Right ventricle myocardium superior (tissue), 1 donor: ENCODE data around the gene EBF3. TPM values are rescaled to one million over a fixed set of nuclear protein-coding genes. Genes with fewer than 3 reads are reported as not detected.

Experiments used
- ATAC-seq: fragments of 200-7000 bp; cut with Tn5 transposase; one replicate; pipeline ENCODE4 v1.9.1; 2020; ENCODE audit warnings: mild to moderate bottlenecking; ENCODE audit not compliant: poor library complexity
- DNase-seq: peaks from one replicate; pipeline ENCODE4 v3.0.0-alpha.2; 2020
- intact Hi-C: fragments of 100-400 bp; cut with DNase I; formaldehyde crosslinking; loops from one replicate; pipeline ENCODE4 v1.11.2; 2022
- total RNA-seq: library from RNA; stranded (reverse); fragmentation: NEBNext Ultra II Directional; extraction: Animal tissue kit (Norgen Biotek cat#: 25700); gene quantifications from one replicate; pipeline ENCODE4 v1.2.1, GENCODE V29; 2021
- donor health status: DM: no; HTN: yes; CAD: no; lungs with severe emphysema.

The EBF3 gene
- total RNA-seq, 1 donor from 2014 or later: 6.2 TPM

DNA sequence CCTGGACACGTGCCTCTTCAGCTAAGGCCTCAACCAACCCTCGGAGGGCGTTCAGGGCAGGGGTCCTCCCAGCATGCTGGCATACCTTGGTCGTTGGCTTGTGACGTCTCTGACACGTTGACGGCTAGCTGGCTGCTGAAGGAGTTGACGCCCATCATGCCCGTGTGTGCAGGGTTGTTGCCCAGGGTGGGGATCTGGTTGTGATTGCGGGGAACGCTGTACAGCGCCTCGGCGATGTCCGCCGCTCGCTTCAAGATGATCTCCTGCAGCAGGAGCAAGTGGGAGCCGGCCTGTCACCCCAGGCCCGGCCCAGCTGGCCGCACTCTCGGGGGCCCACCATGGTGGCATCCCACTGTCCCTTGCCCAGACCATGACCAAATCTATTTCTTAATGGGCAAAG, 122.0 kb downstream of the EBF3 start:
- DNase-seq: no peak
- no peak for ATAC-seq
- intact Hi-C loops: no loop called here

DNA sequence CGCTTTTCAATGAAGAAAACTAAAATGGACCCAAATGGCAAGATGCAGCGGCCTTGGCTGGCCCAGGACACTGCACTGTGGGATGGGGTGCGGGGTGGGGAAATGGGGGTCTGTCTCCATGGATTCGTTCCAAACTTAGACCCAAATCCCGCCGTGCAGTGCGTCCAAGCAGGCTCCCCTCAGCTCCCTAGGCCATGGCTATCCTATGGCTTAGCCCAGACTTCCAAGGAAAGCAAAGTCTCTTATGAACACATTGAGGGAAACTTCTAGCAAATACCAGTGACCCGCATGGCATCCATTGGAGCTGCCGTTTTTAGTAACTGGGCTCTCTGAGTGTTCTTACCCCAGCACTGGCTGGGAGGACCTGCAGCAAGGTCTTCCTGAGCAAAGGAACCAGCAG, 122.5 kb downstream of the EBF3 start:
- ATAC-seq: no peak
- intact Hi-C loops: no loop called here
- DNase-seq: no peak

DNA sequence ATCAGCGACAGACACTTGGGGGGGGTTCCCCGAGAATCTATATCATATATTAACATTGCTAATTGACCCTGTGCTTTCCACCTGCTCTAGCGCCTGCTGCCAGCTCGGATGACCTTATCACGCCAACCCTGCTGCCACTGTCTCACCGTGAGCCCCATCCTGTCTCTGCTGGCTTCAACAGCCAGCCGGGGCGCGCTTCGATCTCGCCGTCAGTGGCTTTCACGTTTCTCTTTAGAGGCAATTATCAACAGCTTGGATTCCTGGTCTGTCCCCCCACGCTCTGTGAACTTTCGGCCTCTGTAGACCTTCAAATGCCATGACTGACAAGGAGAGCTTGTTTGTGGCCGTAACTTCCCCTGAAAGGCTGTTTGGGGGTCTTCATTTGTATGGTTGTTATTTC, 123.0 kb downstream of the EBF3 start:
- ATAC-seq: no peak
- intact Hi-C loops: no loop called here
- no peak for DNase-seq

DNA sequence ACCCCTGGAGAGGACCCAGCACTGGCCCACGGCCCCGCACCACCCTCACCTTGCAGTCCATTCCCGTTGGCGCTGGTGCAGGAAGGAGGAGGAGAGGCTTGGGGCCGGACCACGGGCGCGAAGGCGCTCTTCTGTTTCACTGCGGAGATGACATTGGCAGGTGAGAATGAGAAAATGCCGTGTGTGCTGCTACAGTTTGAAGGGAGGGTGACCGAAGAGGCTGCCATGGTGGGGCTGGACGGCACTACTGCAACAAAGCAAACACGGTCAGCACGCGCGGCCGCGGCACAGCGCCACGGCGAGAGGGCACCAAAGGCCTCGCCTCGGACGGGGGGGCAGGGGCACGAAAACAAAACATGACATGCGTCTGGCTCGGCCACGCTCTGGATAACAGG, 123.9 kb downstream of the EBF3 start:
- ATAC-seq: no peak
- no peak for DNase-seq
- intact Hi-C loops: no loop called here

DNA sequence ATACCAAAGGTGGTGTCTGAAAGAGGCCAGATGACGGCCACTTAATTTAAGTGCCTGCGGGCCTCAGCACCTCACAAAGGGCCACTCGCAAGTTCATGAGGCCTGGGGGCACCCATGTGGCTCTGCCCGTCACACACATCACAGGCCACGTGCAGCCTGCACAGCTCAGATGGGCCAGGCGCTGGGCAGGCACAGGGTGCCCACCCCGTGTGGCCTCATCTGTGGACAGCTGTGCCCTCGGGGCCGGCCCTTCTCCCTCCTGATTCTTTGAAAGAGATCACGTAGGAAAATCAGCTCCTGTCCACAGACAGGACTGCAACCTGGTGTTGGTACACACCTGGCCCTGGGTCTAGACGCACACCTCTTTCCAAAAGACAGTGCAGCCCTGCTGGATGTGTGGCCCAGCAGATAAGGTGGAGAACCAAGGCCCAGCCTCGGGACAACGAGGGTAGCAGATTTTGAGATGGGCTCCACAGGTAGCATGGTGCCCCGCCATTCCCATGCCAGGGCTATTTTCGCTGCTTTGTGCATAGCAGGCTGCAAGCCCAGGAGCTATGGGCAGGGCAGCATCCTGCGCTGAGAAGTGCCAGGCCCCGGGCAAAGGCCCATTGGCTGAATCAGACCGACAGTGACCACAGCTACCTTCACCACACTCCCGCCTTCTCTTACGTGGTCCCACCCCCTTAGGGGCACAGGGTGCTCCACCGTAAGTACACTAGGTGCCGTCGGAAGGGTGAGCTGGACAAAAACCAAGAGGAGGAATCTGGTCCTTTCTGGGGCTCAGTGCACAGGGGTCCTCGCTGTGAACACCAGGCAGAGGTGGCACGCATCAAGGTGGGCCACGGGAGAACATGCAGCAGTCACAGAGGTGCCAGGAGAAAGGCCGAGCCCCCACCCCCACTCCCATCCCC, 124.5 kb downstream of the EBF3 start:
- ATAC-seq: no peak
- intact Hi-C loops: no loop called here
- no peak for DNase-seq

DNA sequence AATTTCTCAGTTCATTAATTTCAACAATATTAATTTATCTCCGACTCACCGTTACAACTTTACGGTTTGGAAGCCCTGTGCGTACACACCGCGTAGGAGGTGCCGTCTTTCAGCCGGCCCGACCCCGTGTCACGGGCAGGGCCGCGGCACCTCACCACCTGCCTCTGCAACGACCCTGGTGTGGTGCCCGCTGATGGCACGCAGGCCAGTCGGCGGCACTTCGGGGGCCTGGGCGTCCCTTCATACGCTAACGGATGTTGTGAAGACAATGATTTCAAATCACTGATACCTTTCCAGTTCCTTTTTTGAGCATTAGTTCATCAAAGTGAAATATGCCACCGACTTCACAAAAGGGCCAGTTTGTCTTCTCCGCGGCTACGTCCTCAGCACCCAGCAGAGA, 125.3 kb downstream of the EBF3 start:
- intact Hi-C loops: no loop called here
- DNase-seq (no peak), ATAC-seq (no peak)

DNA sequence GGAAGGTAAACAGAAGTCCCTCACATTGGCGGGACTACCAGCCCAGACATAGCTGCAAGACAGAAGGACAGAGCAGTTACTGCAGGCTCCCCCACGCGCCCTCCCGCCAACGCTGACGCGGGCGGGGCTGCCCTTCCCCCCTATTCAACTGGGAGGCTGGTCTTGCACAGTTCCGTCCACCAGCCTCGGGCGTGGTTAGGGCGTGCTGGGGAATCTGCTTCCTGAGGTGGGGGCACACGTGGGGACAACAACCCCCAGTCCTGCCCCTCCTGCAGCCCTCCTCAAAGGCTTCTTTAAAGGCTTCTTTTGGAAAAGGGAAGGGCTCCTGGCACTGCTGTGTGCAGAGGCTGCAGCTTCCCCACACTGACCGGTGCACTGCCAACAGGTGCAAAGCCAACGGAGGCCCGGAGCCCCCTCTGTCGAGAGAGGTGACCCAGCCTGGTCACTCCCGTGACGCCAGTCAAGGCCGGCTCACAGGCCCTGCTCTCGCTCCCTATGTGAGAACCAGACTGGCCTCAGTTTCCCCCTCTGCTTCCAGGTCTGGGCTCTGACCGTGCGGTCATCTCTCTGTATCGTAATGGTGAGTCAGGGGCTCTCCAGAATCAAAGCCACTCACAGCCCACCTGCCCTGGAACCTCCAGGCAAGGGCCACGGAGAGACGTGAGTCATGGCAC, 126.0 kb downstream of the EBF3 start:
- intact Hi-C loops: no loop called here

DNA sequence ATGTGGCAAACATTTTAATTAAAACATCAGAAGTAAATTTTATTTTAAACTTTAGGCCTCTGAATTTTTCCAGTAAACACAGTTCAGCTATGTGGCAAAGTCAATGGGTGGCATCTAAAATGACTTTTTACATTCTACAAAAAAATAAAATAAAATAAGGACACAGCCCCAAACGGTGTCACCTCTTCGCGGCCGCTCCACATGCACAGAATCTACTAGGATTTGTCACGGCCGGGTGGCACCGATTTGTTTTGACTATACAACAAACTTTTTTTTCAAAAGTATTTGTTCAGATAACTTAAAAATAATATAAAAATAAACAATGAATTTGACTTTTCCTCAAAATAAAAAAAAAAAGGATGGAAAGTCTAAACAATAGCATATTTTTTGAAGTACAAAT, 127.8 kb downstream of the EBF3 start:
- intact Hi-C loops: no loop called here
- ATAC-seq (no peak), DNase-seq (no peak)

More for the DNA sequence above, 126.0 kb downstream of the EBF3 start:
- DNase-seq (no peak), ATAC-seq (no peak)

DNA sequence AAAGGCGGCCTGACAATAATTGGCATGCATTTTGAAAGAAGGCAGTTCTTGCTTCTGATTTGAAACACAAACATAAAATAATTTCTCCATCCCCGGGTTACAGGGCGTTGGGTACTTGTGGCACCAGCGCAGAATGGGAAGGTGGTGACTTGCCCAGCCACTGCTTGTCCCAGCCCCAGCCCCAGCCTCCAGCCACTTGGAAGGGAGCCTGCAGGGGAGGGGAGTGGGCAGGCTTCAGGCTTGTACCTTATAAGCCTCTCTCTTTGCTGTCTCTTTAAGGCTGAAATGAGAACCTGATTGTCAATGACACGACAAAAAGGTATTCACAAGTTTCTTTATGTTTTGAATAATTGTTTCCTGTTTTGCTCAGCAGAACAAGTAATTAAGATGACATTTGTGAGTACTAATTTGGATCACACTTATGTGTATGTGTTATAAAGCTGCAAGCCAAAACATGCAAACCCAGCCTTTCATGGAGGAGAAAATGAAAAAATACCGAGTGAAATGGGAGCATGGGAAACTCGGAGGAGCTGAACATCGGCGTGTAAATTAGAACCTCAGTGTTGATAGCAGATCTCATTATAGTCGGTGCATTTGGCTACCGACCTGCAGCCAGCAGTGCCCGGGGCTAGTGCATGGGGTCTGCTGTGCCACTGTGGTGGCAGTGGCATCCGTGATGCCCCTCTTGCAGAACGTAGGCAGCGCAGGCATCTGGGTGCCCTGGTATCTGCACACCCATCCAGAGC, 129.9 kb downstream of the EBF3 start:
- ATAC-seq (no peak), DNase-seq (no peak)
- intact Hi-C loops: no loop called here

DNA sequence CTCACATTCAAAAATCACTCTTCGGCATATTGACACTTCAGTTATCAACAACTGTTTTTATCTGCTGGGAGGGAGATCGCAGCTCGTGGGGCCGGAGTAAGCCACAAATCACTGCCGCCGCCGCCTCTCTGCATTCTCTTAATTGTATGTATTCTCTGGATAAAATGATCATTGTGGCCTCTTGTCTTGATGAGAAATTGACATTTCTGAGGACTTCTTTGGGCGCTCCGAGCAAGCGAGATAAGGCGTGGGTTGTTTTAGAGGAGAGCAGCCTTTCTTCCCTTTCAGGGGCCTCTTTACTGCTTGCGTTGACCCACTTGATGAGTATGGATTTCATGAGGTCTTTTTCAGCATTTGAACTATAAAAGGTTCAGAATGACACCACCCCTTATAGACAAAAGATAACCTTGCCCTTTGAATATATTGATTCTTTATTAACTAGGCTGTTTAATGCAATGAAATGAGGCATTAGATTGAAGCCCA, 130.6 kb downstream of the EBF3 start:
- ATAC-seq: no peak
- no peak for DNase-seq
- intact Hi-C loops: no loop called here

DNA sequence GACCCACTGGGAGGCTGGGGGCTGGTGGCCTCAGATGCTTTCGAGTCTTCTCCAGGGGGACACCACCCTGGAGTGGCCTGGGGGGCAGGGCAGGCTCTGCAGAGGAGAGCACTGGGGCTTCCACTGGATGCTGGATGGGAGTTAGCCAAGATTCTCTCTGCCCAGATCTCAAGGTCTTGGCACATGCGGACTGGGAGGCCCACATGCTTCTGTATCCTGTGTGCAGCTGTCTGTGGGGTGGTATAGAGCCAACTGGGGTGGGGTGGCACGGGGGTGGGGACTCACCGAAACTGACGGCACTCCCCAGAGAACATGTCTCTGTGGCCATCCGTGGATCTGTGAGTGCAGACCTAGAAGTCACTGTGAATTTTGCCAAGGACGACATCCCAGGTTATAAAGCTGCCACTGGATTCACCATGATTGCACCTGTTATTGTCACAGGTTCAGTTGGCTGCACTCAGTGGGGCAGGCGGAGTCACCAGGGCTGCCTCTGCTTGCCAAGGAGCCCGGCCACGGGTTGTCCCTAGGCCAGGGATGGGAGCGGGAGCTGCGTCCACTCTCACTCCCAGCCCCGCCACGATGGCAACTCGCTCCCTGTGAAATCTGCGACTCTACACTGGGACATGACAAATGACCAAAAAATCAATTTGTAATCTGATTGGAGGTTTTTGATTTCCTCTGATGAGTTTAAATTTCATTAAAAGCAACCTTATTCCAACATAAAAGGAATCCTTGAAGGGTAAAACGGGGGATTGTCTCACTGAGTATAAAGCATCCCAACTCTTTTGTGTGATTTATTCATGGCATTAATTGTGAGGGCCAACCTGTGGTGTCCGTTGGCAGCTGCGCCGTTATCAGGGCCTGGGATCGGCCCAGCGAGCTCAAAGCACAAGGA, 131.3 kb downstream of the EBF3 start:
- DNase-seq (no peak), ATAC-seq (no peak)
- intact Hi-C loops: no loop called here

DNA sequence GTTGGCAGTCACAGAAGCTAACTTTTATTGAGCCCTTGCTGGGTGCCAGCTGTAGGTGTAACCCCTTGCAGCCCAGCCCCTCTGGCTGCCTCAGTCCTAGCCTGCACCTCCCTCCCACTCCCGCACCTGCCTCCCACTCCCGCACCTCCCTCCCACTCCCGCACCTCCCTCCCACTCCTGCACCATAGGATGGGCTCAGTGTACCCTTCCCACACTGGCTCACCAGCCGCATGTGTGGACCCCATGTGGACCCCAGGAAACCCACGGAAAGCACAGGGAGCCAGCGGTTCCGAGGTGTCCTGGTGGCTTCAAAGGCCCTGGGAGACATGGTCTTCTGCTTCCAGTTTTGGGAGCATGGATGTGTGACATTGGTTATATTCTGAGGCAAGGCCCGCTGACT, 132.9 kb downstream of the EBF3 start:
- intact Hi-C loops: no loop called here
- ATAC-seq: no peak
- DNase-seq: no peak

DNA sequence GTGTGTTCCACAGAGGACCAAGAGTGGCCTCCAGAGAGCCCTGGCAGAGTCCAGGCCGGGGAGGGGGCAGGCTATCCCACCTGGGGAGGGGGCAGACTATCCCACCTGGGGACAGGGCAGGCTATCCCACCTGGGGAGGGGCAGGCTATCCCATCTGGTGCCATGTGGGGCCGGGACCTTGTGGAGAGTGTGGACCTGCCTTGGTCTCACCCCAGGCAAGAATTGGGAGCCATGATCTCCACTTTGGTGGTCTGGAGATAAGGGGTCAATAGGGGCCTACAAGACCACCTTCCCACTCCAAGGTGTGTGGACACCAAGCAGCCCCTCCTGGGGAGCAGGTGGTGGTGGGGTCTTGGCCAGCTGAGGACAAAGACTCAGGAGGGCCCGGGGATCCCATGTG, 138.2 kb downstream of the EBF3 start:
- intact Hi-C loops: no loop called here
- DNase-seq: no peak
- no peak for ATAC-seq

DNA sequence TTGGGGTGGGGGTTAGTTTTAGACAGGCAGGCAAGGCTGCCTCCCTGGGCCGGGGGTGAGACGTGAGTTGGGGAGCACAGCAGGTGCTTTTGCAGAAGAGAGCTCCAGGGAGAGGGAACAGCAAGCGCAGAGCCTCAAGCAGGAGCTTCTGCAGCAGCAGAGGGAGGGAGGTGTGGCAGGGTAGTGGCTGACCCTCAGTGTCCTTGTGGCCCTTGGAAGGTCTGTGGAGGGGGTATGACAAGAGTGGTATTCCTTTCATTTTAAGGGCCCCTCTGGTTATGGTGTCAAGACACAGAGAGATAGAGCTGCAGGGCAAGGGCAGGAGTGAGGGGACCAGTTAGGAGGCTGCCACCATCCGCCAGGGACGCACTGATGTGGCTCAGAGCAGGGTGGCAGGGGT, 138.9 kb downstream of the EBF3 start:
- ATAC-seq (no peak), DNase-seq (no peak)
- intact Hi-C loops: no loop called here

DNA sequence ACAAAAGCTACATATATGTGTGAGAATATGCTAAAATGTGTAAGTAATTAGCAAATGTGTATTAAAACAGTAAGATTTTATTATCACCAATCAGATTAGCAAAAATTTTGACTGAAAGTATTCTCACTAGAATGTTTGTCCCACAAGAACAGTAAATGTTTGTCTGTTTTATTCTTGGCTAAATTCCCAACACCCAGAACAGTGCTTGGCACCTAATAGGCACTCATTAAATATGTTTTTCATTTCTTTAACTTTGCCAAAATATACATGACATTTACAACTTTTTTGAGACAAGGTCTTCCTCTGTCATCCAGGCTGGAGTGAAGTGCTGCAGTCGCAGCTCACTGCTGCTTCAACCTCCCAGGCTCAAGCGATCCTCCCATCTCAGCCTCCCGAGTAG, 143.6 kb downstream of the EBF3 start:
- ATAC-seq (no peak), DNase-seq (no peak)
- intact Hi-C loops: no loop called here

DNA sequence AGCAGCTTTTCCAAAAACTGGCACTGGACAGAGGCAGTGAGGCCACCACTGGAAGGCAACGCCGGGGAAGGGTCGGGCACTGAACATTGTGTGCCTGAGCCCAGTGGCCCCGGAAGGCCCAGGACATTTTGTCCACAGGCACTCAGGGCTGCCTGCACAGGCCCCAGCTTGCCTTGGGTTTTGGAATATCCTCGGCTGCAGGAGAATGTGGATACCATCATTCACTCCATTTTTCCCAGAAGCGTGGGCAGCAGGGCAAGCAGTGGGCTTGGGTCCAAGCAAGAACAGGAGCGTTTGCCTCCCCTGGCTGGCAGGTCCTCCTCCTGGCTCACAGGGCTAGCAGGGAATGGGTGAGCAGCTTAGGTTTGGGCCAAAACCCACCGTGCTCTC, 147.4 kb downstream of the EBF3 start:
- intact Hi-C loops: no loop called here
- ATAC-seq: no peak
- no peak for DNase-seq

DNA sequence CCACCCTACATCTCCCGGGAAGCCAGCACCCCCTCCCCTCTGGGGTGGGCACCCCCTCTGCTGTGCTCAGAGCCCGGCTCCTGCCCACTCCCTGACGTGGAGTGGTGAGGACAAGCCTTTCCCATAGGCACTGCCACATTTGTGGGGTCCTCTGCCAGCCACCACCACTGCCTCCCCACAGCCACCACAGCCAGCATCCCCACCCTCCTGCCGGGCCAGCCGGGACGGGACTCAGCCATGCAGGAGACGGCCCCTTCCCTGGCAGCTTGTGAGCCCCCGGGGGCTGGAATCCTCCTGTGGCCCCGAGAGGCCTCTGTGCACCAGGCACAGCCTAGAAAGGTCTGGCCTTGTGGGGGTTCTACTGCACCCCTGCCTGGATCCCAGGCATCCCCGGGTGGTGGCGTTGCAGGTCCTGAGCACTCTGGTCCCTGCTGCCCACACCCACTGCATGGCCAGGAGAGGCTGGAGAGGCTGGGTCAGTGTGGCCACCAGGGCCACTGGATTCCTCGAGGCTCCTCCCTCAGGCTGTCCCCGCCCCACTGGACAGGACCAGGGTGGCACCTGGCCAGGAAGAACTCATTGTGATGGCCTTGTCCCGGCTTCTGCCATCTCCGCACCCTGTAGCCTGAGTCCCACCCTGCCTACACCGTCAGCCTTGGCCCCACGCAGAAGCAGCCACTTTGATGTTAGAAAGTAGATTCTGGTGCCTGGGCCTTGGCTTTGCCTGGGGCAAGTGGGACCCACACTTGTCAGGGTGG, 148.0 kb downstream of the EBF3 start:
- no peak for ATAC-seq
- DNase-seq: no peak
- intact Hi-C loops: no loop called here
